Osteocyte (in vitro differentiated cells): ENCODE data around the gene F12. TPM values are rescaled to one million over a fixed set of nuclear protein-coding genes. Genes with fewer than 3 reads are reported as not detected.

Source experiments
- DNase-seq: peaks from one replicate; pipeline ENCODE4 v3.0.0; 2021; ENCODE audit warnings: mixed read lengths; ENCODE audit not compliant: unreplicated experiment; ENCODE audit errors: extremely low spot score
- H3K27ac Mint-ChIP-seq: one replicate; pipeline ENCODE4 v1.8.0; 2021; ENCODE audit warnings: mild to moderate bottlenecking, mixed read lengths; ENCODE audit not compliant: unreplicated experiment
- H3K27me3 Mint-ChIP-seq: one replicate; pipeline ENCODE4 v1.8.0; 2021; ENCODE audit warnings: mixed read lengths; ENCODE audit not compliant: unreplicated experiment
- H3K36me3 Mint-ChIP-seq: one replicate; pipeline ENCODE4 v1.8.0; 2021; ENCODE audit warnings: mixed read lengths; ENCODE audit not compliant: unreplicated experiment
- H3K4me1 Mint-ChIP-seq: one replicate; pipeline ENCODE4 v1.8.0; 2021; ENCODE audit warnings: mixed read lengths; ENCODE audit not compliant: unreplicated experiment
- H3K4me3 Mint-ChIP-seq: one replicate; pipeline ENCODE4 v1.8.0; 2021; ENCODE audit warnings: mild to moderate bottlenecking, moderate library complexity, mixed read lengths; ENCODE audit not compliant: unreplicated experiment
- H3K9me3 Mint-ChIP-seq: one replicate; pipeline ENCODE4 v1.8.0; 2021; ENCODE audit warnings: mixed read lengths; ENCODE audit not compliant: unreplicated experiment
- total RNA-seq: library from RNA; stranded (reverse); gene quantifications from 2 replicates; pipeline ENCODE4 v1.2.1, GENCODE V29; 2021
- TF ChIP-seq, protein P1 (sequence below): fragments of 200-600 bp; sonication (generic); IDR thresholded peaks from 2 replicates; pipeline ENCODE4 v1.5.0; 2021; ENCODE audit warnings: antibody characterized with exemption, mild to moderate bottlenecking, moderate library complexity

Gene F12
- total RNA-seq, 1 donor from 2014 or later, result 1.5 TPM

DNA sequence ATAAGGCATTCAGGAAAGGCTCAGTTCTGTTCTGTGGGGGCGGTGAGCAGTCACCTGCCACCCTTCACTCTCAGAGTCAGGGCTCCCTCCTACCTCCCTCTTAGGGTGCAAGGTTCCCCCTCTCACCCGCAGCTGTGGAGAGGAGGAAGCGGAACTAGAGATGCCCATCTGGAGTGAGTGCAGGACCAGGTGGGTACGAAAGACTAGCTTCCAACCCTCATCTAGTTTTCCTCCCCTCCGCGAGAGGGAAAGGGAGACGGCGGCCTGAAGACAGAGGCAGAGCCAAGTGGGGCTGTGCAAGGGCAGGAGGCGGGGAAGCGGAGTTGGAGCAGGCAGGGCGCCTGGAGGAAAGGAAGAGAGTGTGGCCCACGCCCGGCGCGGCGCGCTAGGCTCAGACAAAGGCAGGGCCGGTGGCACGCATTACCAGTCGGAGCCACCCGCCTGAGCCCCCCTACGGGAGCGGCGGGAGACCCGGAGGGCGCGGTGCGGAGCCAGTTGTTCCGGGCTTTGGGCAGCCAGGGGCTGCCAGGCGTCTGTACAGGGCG lies 44.6 kb upstream of the F12 start:
- Mint-ChIP-seq H3K36me3 (peaks cover 4% of the 10 kb centered on the region), H3K9me3 (no peaks in the 10 kb centered on the region), H3K4me3 (peak overlapping the region; percentile 67), H3K4me1 (peaks cover 17% of the 10 kb centered on the region), H3K27ac (peak overlapping the region; percentile 70), H3K27me3 (no peaks in the 10 kb centered on the region)
- TF ChIP-seq, protein P1, sequence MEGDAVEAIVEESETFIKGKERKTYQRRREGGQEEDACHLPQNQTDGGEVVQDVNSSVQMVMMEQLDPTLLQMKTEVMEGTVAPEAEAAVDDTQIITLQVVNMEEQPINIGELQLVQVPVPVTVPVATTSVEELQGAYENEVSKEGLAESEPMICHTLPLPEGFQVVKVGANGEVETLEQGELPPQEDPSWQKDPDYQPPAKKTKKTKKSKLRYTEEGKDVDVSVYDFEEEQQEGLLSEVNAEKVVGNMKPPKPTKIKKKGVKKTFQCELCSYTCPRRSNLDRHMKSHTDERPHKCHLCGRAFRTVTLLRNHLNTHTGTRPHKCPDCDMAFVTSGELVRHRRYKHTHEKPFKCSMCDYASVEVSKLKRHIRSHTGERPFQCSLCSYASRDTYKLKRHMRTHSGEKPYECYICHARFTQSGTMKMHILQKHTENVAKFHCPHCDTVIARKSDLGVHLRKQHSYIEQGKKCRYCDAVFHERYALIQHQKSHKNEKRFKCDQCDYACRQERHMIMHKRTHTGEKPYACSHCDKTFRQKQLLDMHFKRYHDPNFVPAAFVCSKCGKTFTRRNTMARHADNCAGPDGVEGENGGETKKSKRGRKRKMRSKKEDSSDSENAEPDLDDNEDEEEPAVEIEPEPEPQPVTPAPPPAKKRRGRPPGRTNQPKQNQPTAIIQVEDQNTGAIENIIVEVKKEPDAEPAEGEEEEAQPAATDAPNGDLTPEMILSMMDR, result no peak
- no peak for DNase-seq

DNA sequence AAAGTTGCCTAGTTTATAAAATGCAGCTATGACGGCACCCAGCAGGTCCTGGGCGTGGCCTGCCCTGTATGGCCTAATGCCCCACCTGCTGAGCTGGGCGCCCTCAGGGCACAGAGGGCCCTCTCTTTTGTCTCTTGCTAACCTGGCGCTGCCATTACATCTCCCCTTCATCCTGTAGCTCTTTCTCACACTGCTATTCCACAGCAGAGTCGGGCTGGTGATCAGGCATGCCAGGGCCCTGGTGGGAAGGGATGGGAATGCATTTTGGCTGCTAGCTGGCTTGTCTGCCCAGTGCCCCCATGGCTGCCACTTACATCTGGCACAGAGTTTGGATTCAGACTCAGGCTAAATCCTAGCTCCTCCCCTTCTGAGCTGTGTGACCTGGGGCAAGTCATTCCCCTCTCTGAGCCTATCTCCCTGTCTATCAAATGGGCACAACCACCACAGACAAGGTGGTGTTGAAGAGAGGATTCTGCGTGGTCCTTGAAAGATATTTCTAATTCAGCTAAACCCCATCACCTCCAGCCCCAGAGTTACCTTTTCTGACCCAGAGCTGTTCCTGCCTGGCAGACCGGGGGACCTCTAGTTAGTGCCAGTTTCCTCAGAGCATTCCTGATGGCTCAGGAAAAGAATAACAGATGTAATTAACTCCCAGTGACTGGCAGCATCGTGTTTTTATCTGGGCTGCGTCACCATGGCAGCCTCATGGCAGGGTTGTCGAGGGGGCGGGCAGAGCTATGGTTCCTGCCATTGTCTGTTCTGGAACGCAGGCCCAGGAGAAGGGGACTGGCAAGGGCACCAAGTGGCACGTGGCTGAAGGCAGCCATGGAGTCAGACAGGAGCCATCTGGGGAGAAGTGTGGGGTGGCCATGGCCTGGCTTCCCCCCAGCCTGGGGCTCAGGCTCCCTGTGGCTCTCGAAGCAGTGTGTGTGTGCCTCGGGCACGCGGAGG lies 43.6 kb upstream of the F12 start:
- TF ChIP-seq, protein P1, result no peak
- DNase-seq, result no peak

DNA sequence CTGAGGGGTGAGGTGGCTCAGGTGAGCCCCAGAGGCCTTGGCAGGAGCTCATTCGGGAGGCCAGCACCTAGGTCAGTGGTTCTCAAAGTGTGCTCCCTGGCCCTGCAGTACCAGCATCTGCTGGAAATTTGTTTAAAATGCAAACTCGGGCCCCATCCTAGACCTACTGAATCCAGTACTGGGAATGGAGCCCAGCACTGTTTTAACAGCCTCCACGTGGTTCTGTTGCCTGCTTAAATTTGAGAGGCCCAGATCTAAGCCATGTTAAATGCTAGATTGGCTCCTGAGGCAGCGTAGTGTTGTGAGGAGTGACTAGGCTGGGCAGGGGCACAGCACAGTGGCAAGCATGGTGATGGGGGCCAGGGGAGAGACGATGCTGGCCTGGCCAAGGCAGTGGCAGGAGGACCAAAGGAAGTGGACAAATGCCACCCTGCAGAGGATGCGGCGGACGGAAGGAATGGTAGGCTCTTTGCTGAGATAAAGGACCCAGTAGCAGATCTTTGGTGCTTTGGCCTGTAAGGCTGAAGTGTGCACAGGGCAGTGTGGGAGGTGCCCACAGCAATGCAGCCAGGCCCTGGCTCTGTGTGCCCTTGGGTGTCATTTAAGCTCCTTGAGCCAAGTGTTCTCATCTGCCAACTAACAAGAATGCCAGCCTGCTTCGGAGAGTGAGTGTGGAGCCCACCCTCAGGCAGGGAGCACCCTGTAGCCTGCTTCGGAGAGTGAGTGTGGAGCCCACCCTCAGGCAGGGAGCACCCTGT lies 41.5 kb upstream of the F12 start:
- Mint-ChIP-seq H3K4me1 (peaks cover 20% of the 10 kb centered on the region), H3K27ac (no peak overlapping the region), H3K27me3 (no peaks in the 10 kb centered on the region), H3K9me3 (no peaks in the 10 kb centered on the region), H3K4me3 (no peak overlapping the region), H3K36me3 (no peaks in the 10 kb centered on the region)
- no peak for DNase-seq
- TF ChIP-seq, protein P1, result no peak

More for the DNA sequence above, 43.6 kb upstream of the F12 start:
- Mint-ChIP-seq H3K36me3 (peaks cover 4% of the 10 kb centered on the region), H3K27ac (no peak overlapping the region), H3K9me3 (no peaks in the 10 kb centered on the region), H3K4me3 (no peak overlapping the region), H3K27me3 (no peaks in the 10 kb centered on the region), H3K4me1 (peaks cover 24% of the 10 kb centered on the region)

DNA sequence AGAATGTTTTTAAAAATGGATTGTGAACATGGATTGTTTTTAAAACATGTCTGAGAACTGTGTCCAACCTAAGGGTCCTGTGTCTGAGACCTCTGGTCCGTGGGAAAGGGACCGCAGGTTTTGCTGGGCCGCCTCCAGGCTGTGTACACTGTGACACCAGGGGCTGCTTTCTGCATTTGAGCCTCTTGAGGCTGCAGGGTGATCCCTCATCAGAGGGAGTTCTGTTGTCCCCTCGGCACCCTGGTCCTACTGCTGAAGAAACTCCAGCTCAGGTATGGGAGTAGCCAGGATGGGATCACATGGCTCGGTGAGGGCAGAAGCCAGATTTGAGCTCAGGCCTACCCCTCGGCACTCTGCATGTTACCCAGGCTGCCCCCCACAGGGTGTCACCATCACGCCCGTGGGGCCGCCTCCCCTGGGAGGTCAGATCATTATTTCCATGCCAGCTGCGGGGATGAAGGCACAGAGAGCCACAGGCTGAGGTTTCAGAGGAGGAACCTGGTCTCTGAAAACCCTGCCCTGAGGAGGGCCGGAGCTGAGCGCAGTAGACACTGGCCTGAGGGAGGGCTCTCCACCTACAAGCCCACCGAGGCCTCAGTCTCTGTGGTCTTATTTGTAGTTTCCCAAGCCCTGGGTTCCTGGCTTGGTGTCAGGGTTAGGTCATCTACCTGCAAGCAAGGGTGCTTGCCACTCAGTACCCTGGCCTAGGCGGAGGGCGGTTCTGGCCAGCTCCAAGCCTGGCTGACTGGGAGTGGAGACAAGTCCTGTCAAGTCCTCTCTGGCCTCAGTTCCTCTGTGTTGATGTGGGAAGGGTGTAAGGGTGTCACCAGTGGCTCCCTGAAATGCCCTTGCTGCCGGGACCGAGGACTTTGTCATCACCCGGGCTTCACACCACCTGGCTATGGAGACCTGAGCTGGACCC lies 40.0 kb upstream of the F12 start:
- Mint-ChIP-seq H3K9me3 (no peaks in the 10 kb centered on the region), H3K27ac (no peak overlapping the region), H3K36me3 (no peaks in the 10 kb centered on the region), H3K4me1 (peaks cover 24% of the 10 kb centered on the region), H3K27me3 (no peaks in the 10 kb centered on the region), H3K4me3 (no peak overlapping the region)
- no peak for DNase-seq
- TF ChIP-seq, protein P1, result no peak
